Measurements from ENCODE around the gene LSS.

DNA sequence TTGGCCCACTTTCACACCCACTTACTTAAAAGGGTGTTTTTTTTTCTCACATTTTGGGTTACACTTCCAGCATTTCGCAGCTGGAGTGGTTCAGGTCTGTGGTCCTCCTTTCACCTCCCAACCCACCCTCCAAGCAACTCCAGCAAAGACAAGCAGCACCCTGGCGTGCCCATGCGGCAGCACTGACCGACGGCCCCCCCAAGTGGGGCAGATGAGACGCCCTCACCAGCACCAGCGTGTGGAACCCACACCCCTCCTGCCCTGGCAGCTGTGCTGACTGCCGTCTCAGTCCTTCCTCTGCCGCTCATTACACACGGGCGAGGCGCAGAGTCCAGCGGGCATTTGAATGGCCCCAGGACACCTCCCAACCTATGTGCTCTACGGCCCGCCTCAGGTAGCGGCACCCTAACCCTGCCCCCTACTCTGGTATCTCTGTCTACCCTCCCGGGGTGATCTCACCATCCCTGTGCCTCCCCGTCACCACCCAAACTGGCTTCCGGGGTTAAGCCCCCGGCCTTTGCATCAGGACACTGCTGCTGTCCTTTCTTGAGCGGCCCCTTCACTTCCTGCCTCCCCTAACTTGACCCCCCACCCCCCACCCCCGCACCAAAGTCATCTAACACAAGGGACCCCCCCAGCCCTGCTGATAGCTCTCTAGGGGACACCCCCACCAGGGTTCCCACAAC is 10.9 kb downstream of the LSS start:
- TF ChIP-seq RFX5 (IDR thresholded peaks at IDR 0.05; ENCODE audit: low read depth, low read length) (no peak), CHD1 (IDR thresholded peaks at IDR 0.05; ENCODE audit: low read depth, low read length) (no peak)
- TF ChIP-seq, protein P1, sequence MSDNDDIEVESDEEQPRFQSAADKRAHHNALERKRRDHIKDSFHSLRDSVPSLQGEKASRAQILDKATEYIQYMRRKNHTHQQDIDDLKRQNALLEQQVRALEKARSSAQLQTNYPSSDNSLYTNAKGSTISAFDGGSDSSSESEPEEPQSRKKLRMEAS (IDR thresholded peaks at IDR 0.05; ENCODE audit: low read depth, low read length) = no peak

All from GM12878 (cell line).